ENCODE results near the gene INPPL1. TPM values are rescaled to one million over a fixed set of nuclear protein-coding genes. Genes with fewer than 3 reads are reported as not detected.

The INPPL1 gene
- total RNA-seq, 4 donors from 2014 or later, result 47.6 to 65.1 (median 57.6) TPM

DNA sequence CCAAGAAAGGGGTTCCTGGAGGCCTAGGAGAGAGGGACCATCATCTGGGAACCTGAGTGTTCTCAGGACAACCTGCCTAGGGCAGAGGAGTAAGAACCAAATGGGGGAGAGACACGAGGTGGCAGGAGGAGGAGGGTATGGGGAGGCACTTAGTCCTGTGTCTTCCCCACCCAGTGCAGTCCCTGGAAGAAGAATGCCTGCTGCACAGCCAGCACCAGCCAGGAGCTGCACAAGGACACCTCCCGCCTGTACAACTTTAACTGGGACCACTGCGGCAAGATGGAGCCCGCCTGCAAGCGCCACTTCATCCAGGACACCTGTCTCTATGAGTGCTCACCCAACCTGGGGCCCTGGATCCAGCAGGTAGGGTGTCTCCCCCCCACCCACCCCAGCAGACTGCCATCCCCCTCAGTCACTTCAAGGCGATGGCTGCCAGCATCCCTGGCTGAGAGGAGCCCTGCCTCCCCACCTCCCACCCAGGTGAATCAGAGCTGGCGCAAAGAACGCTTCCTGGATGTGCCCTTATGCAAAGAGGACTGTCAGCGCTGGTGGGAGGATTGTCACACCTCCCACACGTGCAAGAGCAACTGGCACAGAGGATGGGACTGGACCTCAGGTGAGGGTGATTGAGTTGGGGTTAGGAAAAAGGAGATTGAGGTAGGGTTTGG is 3.7 kb upstream of the INPPL1 start:
- no peak for ATAC-seq (ENCODE audit: low FRiP score)
- TF ChIP-seq, protein P1, sequence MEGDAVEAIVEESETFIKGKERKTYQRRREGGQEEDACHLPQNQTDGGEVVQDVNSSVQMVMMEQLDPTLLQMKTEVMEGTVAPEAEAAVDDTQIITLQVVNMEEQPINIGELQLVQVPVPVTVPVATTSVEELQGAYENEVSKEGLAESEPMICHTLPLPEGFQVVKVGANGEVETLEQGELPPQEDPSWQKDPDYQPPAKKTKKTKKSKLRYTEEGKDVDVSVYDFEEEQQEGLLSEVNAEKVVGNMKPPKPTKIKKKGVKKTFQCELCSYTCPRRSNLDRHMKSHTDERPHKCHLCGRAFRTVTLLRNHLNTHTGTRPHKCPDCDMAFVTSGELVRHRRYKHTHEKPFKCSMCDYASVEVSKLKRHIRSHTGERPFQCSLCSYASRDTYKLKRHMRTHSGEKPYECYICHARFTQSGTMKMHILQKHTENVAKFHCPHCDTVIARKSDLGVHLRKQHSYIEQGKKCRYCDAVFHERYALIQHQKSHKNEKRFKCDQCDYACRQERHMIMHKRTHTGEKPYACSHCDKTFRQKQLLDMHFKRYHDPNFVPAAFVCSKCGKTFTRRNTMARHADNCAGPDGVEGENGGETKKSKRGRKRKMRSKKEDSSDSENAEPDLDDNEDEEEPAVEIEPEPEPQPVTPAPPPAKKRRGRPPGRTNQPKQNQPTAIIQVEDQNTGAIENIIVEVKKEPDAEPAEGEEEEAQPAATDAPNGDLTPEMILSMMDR (IDR thresholded peaks at IDR 0.05), result no peak
- no peak for DNase-seq (ENCODE audit: low spot score)

DNA sequence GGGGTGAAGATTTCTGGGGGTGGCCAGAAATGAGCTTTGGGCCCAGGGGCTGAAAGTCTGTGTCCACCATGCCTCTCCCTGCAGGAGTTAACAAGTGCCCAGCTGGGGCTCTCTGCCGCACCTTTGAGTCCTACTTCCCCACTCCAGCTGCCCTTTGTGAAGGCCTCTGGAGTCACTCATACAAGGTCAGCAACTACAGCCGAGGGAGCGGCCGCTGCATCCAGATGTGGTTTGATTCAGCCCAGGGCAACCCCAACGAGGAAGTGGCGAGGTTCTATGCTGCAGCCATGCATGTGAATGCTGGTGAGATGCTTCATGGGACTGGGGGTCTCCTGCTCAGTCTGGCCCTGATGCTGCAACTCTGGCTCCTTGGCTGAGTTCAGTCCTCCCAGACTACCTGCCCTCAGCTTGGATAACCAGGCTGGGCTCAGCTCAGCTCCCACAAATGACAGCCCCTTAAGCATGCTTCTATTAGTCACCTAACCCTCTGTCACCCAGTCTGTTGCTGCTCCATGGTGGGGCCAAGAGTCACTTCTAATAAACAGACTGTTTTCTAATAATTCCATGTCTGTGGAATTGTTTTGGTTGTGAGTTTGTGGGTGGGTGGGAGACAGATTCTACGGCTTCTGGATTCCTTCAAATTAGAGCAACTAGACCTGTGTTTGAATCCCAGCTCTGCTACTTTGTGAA is 3.0 kb upstream of the INPPL1 start:
- TF ChIP-seq, protein P1 (IDR thresholded peaks at IDR 0.05), result no peak
- DNase-seq (ENCODE audit: low spot score) (no peak), ATAC-seq (ENCODE audit: low FRiP score) (no peak)

DNA sequence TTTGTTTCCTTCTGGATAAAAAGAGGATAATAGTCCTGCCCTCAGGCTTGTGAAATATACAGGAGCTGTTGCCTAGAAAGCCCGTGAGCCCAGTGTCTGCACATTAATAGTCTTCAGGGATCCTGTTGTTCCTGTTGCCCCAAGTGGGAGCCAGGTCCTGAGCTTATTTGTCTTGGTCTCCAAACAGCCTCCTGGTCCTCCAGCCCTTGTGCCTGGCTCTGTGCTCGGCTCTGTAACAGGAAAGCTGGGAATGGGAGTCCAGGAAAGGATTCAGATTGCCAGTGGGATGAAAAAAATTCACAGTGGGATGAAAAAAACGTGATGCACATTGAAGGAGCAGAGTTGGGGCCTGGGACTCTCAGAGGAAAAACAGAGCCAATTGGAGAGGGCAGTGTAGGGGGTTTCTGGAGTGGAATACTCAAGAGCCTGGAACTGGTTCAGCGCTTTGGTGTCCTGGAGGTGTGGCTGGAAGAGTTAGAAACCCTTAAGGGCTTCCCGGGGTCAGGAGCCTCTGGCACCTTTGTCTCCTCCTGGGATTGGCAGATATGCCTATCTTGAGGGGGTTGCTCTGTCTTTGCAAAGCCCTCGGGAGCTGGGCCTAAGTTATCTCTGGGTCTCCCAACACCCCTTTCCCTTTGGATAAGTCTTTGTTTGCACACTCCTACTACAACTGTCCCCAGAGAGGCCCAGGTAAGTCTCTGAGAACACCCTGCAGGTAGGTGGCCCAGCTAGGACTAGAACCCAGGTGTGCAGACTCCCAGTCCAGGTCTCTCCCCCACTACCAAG is 2.3 kb upstream of the INPPL1 start:
- no peak for DNase-seq (ENCODE audit: low spot score)
- no peak for ATAC-seq (ENCODE audit: low FRiP score)

DNA sequence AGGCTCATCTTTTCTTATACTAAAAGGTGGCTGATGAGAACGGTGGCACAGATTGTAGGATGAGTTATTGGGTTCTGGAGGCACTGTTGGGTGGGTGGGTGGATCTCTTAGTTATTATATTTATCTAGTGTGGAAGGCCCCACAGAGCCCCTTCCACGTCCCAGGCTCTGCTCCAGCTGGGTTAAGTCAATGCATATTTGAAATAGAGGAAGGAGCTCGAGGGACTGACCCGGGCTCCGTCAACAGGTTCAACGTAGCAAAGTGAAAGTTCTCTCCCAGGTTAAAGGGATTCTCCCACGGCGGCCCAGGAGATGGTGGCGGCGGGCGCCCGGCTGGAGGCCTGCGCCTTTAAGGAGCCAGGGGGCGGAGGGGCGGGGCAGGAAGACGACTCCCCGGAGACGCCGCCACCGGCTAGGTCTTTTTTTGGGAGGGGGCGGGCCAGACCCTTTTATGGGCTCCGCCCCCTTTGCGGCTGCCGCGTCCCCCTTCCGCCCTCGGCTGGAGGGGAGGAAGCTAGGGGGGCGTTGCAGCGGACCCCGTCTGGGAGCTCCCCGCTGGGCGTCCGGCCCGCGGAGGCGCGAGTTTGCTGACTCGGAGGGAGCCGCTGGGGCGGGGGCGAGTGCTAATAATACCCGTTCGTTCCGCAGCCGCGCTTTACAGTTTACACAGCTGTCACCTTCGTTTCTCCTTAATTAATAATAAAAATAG is 1.5 kb upstream of the INPPL1 start:
- ATAC-seq (ENCODE audit: low FRiP score) (peak; percentile 92), DNase-seq (ENCODE audit: low spot score) (peak; percentile 74)
- TF ChIP-seq, protein P1 (IDR thresholded peaks at IDR 0.05), result no peak

More for the DNA sequence above, 2.3 kb upstream of the INPPL1 start:
- TF ChIP-seq, protein P1 (IDR thresholded peaks at IDR 0.05), result no peak

DNA sequence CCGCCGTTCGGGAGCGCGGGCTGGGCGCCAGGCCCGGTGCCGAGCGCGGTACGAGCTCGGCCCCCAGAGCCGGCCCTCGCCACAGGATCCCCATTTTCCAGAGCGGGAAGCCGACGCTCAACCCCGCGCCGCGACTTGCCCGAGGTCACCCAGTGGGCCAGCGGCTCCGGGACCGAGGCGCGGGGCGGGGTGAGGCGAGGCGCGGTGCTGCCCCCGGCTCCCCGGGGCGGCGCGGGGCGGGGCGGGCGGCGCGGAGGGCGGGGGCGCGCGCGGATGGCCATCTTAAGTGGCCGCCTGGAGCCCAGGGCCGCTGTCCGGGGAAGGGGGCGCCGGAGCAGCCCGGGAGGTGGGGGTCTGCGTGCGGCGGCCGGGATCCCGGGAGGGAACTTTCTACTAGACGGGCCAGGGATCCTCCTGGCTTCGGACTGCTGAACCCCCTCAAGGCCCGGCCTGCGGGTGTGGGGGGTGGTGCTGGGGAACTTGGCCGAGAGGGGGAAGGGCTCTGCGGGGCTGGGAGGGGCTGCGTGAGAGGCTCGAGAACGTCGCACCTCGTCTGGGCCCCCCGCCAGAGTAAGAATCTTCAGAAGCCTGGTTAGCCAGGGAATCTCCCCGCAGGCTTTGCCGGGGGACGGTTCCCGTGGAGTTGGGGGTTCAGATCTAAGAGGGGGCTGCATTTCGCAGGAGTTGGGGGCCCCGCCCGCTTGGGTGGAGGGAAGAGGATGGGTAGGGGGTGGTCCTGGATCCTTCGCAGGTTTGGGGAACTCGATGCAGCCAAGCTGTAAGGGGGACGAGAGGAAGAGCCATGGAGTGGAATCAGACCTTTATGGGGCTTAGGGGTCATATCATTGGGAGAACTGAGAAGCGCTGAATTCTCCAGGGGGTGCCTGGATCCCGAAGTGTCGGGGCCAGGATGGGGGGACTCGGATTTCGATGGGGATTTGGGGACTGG is 678 bp upstream of the INPPL1 start:
- DNase-seq (ENCODE audit: low spot score), result no peak
- ATAC-seq (ENCODE audit: low FRiP score), result peak; percentile 75
- TF ChIP-seq, protein P1 (IDR thresholded peaks at IDR 0.05), result no peak
